ENCODE results near the gene CUL7. TPM values are rescaled to one million over a fixed set of nuclear protein-coding genes. Genes with fewer than 3 reads are reported as not detected.

Gene CUL7
- total RNA-seq, 1 donor from 2014 or later: 65.0 TPM

DNA sequence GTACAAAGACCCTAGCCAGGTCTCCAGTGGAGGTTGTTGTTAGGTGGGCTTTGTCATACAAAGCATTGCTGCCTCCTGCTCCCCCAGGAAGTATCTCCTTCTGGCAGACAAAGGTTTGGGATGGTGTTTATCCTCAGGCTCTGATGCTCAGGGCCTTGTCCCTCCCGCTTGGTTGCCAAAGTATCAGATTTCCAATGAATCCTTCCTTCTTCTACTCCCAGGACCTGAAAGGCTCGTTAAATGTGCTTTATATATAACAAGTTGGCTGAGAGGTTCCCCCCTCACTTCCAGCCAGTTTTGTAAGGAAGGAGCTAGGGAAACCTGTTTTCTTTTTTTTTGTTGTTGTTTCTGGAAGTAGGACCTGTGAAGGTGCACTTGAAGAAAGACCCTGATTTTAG is 36.9 kb upstream of the CUL7 start:
- peak overlapping the region; percentile 76 for H3K4me3 Mint-ChIP-seq

DNA sequence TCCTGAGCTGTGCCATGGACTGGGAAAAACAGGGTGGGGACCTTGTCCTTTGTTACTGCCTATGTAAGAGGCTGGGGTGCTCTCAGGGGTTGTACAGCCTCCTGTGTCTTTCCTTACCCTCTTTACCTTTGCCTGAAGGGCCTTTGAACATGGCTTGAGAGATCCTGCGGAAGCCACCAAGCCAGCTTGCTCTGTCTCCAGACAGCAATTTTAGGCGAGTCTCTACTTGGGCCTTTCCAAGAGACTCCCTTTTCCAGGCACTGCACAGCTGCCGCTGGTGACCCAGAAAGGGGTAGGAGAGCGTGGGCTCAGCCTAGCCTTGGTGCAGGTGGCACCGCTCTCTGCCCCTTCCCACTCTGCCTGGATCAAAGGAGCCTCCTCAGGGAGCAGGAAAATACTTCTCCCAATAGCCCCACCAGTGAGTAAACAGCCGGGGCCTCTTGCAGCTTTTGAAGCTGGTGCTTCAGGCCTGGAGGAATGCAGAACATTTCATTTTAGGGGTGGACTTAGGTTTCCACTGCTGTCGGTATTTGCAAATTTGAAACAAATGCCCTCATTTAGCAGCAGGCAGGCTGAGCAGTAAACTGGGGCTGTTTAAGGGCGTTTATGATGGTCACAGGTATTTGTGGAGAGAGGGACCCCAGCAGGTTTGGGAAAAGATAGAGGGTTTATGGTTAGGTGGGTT is 36.4 kb upstream of the CUL7 start:
- Mint-ChIP-seq H3K27ac (peak overlapping the region; percentile 84), H3K9me3 (no peaks in the 10 kb centered on the region), H3K4me3 (peak overlapping the region; percentile 76), H3K4me1 (ENCODE audit: unreplicated experiment) (peaks cover 48% of the 10 kb centered on the region), H3K27me3 (no peaks in the 10 kb centered on the region), H3K36me3 (peaks cover 3% of the 10 kb centered on the region)
- DNase-seq (ENCODE audit: extremely low spot score, unreplicated experiment): no peak
- TF ChIP-seq, protein P1, sequence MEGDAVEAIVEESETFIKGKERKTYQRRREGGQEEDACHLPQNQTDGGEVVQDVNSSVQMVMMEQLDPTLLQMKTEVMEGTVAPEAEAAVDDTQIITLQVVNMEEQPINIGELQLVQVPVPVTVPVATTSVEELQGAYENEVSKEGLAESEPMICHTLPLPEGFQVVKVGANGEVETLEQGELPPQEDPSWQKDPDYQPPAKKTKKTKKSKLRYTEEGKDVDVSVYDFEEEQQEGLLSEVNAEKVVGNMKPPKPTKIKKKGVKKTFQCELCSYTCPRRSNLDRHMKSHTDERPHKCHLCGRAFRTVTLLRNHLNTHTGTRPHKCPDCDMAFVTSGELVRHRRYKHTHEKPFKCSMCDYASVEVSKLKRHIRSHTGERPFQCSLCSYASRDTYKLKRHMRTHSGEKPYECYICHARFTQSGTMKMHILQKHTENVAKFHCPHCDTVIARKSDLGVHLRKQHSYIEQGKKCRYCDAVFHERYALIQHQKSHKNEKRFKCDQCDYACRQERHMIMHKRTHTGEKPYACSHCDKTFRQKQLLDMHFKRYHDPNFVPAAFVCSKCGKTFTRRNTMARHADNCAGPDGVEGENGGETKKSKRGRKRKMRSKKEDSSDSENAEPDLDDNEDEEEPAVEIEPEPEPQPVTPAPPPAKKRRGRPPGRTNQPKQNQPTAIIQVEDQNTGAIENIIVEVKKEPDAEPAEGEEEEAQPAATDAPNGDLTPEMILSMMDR (conservative IDR thresholded peaks at IDR 0.05): no peak

More for the DNA sequence above, 36.9 kb upstream of the CUL7 start:
- H3K36me3 Mint-ChIP-seq: peaks cover 3% of the 10 kb centered on the region
- TF ChIP-seq, protein P1 (conservative IDR thresholded peaks at IDR 0.05): no peak
- H3K27ac Mint-ChIP-seq: peak overlapping the region; percentile 84
- peaks cover 51% of the 10 kb centered on the region for H3K4me1 Mint-ChIP-seq (ENCODE audit: unreplicated experiment)
- no peak for DNase-seq (ENCODE audit: extremely low spot score, unreplicated experiment)
- no peaks in the 10 kb centered on the region for H3K9me3 Mint-ChIP-seq
- H3K27me3 Mint-ChIP-seq: no peaks in the 10 kb centered on the region

DNA sequence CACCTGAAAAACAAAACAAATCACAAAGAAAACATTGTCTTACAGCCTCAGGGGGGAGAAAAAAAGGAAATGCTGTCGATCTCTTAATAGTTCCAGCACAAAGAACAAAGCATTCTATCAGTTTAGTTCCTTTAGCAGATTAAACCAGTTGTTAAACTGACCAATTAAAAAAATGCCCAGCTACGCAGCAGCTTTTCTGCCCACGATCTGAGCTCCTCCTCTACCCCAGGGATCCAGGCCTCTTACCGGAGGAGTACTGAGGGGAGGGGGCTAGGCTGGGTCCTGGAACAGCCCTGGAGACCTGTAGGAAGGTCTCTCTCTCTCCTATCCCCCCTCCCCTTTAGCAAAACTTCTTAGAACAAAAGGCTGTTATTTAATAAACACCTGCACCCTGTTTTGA is 35.8 kb upstream of the CUL7 start:
- H3K4me1 Mint-ChIP-seq (ENCODE audit: unreplicated experiment): peaks cover 51% of the 10 kb centered on the region

DNA sequence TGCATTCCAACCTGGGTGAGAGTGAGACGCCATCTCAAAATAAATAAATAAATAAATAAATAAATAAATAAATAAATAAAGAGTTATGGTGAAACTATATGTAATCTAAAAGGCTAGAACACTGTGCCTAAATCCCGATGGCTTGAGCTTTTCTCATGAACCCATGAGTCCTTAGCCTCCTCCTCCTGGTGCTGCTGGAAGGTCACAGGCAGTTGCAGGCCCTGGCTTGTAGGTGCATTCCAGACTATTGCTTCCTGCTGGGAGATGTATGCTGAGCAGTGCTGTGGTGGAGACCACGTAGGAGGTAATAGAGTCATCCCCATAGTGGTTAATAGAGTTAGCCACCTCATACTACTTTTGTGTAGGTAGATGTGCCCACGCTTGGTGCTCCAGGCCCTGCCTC is 35.0 kb upstream of the CUL7 start:
- no peak for DNase-seq (ENCODE audit: extremely low spot score, unreplicated experiment)
- Mint-ChIP-seq H3K27ac (peak overlapping the region; percentile 84), H3K4me3 (peak overlapping the region; percentile 31), H3K4me1 (ENCODE audit: unreplicated experiment) (peaks cover 49% of the 10 kb centered on the region), H3K27me3 (no peaks in the 10 kb centered on the region), H3K36me3 (no peaks in the 10 kb centered on the region), H3K9me3 (no peaks in the 10 kb centered on the region)
- TF ChIP-seq, protein P1 (conservative IDR thresholded peaks at IDR 0.05): no peak

More for the DNA sequence above, 35.8 kb upstream of the CUL7 start:
- peaks cover 3% of the 10 kb centered on the region for H3K36me3 Mint-ChIP-seq
- no peaks in the 10 kb centered on the region for H3K9me3 Mint-ChIP-seq
- TF ChIP-seq, protein P1 (conservative IDR thresholded peaks at IDR 0.05): no peak
- no peaks in the 10 kb centered on the region for H3K27me3 Mint-ChIP-seq
- peak overlapping the region; percentile 84 for H3K27ac Mint-ChIP-seq
- no peak for DNase-seq (ENCODE audit: extremely low spot score, unreplicated experiment)
- peak overlapping the region; percentile 35 for H3K4me3 Mint-ChIP-seq

DNA sequence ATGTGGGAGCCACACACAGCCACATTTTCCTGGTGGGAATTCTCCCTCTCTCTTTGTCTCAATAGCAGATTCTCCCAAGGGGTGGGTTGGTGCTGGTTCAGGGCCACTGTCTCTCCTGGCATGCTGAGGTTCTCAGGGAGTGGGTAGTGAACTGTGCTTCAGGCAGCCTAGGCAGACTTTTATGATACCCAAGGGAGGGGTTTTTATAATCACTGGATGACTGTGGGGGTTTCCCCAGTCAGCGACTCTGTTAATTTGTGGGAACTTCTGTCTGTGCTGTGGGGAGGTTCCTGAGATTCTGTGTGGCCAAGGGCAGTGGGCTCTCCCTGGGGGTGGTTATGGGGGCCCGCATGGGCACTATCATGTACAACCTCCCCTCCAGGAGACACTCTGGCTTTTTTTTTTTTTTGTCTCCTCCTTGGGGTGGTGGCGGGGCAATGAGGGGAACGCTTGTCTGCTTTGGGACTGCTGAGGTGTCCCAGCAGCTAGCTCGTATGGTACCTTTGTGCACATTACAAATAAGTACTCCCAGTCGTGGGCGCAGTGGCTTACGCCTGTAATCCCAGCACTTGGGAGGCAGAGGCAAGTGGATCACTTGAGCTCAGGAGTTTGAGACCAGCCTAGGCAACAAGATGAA is 32.5 kb upstream of the CUL7 start:
- H3K27me3 Mint-ChIP-seq: no peaks in the 10 kb centered on the region
- H3K27ac Mint-ChIP-seq: no peak overlapping the region
- peaks cover 41% of the 10 kb centered on the region for H3K4me1 Mint-ChIP-seq (ENCODE audit: unreplicated experiment)
- DNase-seq (ENCODE audit: extremely low spot score, unreplicated experiment): no peak
- TF ChIP-seq, protein P1 (conservative IDR thresholded peaks at IDR 0.05): no peak
- H3K9me3 Mint-ChIP-seq: no peaks in the 10 kb centered on the region
- peaks cover under 1% of the 10 kb centered on the region for H3K36me3 Mint-ChIP-seq
- no peak overlapping the region for H3K4me3 Mint-ChIP-seq
